OCI-LY7 (cell line): ENCODE results near the gene VIT.

Source experiments
- EZH2phosphoT487 ChIP-seq: fragments of 200-600 bp; sonication (generic); IDR thresholded peaks from 2 replicates; pipeline ENCODE4 v1.6.1; 2018; ENCODE audit warnings: low read depth, borderline replicate concordance, mild to moderate bottlenecking, mixed run types, antibody characterized with exemption, low read length, moderate library complexity, mixed read lengths
- TF ChIP-seq, protein P1 (sequence below): fragments of 200-600 bp; sonication (generic); conservative IDR thresholded peaks from 2 replicates; pipeline ENCODE4 v1.5.1; 2014; ENCODE audit warnings: mild to moderate bottlenecking, antibody characterized with exemption, low read length, moderate library complexity, mixed read lengths

- TF ChIP-seq, protein P1, sequence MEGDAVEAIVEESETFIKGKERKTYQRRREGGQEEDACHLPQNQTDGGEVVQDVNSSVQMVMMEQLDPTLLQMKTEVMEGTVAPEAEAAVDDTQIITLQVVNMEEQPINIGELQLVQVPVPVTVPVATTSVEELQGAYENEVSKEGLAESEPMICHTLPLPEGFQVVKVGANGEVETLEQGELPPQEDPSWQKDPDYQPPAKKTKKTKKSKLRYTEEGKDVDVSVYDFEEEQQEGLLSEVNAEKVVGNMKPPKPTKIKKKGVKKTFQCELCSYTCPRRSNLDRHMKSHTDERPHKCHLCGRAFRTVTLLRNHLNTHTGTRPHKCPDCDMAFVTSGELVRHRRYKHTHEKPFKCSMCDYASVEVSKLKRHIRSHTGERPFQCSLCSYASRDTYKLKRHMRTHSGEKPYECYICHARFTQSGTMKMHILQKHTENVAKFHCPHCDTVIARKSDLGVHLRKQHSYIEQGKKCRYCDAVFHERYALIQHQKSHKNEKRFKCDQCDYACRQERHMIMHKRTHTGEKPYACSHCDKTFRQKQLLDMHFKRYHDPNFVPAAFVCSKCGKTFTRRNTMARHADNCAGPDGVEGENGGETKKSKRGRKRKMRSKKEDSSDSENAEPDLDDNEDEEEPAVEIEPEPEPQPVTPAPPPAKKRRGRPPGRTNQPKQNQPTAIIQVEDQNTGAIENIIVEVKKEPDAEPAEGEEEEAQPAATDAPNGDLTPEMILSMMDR, result no peak
- TF ChIP-seq EZH2phosphoT487, result no peak
Measured at GRCh38 chr2:36700311-36700710, 3.8 kb downstream of the VIT start.
